H4 (cell line): Measurements from ENCODE around the gene MAP3K5. TPM values are rescaled to one million over a fixed set of nuclear protein-coding genes. Genes with fewer than 3 reads are reported as not detected.
"Not testable (repeated sequence)": the region's sequence is repeated elsewhere in the genome, so short reads cannot be mapped to it uniquely, and the experiment has no call there.

Experiments used
- DNase-seq: peaks from one replicate; pipeline ENCODE4 v3.0.0-alpha.2; 2015; ENCODE audit warnings: low spot score
- total RNA-seq: library from RNA; depleted of rRNA; stranded (reverse); fragments of >200 nt; shearing (Covaris generic); gene quantifications from 2 replicates; pipeline ENCODE4 v1.2.3, GENCODE V29; 2014

The MAP3K5 gene
- total RNA-seq, 1 experiment from 2014 or later = 2.1 TPM

- peak; percentile 97 for DNase-seq
These were observed 182.2 kb downstream of the MAP3K5 start for GRCh38 chr6:136609873-136610706.

- DNase-seq = no peak
These were observed 183.3 kb downstream of the MAP3K5 start for GRCh38 chr6:136608991-136609390.

GRCh38 chr6:136607932-136608772 lies 184.1 kb downstream of the MAP3K5 start:
- peak; percentile 61 for DNase-seq

- no peak for DNase-seq
These were observed 184.9 kb downstream of the MAP3K5 start for GRCh38 chr6:136607204-136607931.

- no peak for DNase-seq
These were observed 187.3 kb downstream of the MAP3K5 start for GRCh38 chr6:136604928-136605510.

GRCh38 chr6:136604328-136604825 lies 187.9 kb downstream of the MAP3K5 start:
- no peak for DNase-seq

- DNase-seq = no peak
These were observed 191.5 kb downstream of the MAP3K5 start for GRCh38 chr6:136600818-136601217.

GRCh38 chr6:136599329-136600011 lies 192.8 kb downstream of the MAP3K5 start:
- DNase-seq = no peak

GRCh38 chr6:136598048-136598447 lies 194.2 kb downstream of the MAP3K5 start:
- no peak for DNase-seq

- no peak for DNase-seq
These were observed 197.6 kb downstream of the MAP3K5 start for GRCh38 chr6:136594671-136595070.

GRCh38 chr6:136593748-136594490 lies 198.4 kb downstream of the MAP3K5 start:
- peak; percentile 94 for DNase-seq

GRCh38 chr6:136592930-136593673 lies 199.2 kb downstream of the MAP3K5 start:
- no peak for DNase-seq

GRCh38 chr6:136591617-136592016 lies 200.7 kb downstream of the MAP3K5 start:
- no peak for DNase-seq

- DNase-seq = not testable (repeated sequence)
These were observed 201.4 kb downstream of the MAP3K5 start for GRCh38 chr6:136590846-136591245.

GRCh38 chr6:136587527-136587926 lies 204.8 kb downstream of the MAP3K5 start:
- no peak for DNase-seq

GRCh38 chr6:136586295-136586694 lies 206.0 kb downstream of the MAP3K5 start:
- peak; percentile 49 for DNase-seq

GRCh38 chr6:136585523-136585922 lies 206.8 kb downstream of the MAP3K5 start:
- not testable (repeated sequence) for DNase-seq

GRCh38 chr6:136584290-136584689 lies 208.0 kb downstream of the MAP3K5 start:
- not testable (repeated sequence) for DNase-seq

- peak; percentile 60 for DNase-seq
These were observed 209.4 kb downstream of the MAP3K5 start for GRCh38 chr6:136582711-136583471.
